NCI-H128 (cell line): Measurements from ENCODE around the gene GAGE1.
"Not testable (repeated sequence)": the region's sequence is repeated elsewhere in the genome, so short reads cannot be mapped to it uniquely, and the experiment has no call there.

Source experiments
- DNase-seq: peaks from one replicate; lab custom pipeline; 2025; ENCODE audit not compliant: unreplicated experiment; lab: John Stamatoyannopoulos, UW

The GAGE1 gene, protein sequence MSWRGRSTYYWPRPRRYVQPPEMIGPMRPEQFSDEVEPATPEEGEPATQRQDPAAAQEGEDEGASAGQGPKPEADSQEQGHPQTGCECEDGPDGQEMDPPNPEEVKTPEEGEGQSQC

GRCh38 chrX:49598720-49599119 is at the start of gene GAGE1:
TSS of gene GAGE1 (plus strand) at chrX:49599020. CDS start at chrX:49600175, 1,155 bp downstream.
- not testable (repeated sequence) for DNase-seq

DNA sequence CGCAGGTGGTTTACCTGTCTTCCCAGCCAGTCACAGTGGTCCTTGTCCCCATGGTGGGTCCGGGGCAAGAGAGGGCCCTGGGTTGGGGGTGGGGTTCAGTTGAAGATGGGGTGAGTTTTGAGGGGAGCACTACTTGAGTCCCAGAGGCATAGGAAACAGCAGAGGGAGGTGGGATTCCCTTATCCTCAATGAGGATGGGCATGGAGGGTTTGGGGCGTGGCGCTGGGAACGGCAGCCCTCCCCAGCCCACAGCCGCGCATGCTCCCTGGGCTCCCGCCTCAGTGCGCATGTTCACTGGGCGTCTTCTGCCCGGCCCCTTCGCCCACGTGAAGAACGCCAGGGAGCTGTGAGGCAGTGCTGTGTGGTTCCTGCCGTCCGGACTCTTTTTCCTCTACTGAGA is 47.8 kb upstream of the GAGE1 start, which contains the start of gene GAGE12E:
Gene GAGE12E (plus strand): TSS at position 301 of the 400 bp plus-strand sequence. CDS start 1,155 bp downstream, outside the sequence.
- DNase-seq = not testable (repeated sequence)

DNA sequence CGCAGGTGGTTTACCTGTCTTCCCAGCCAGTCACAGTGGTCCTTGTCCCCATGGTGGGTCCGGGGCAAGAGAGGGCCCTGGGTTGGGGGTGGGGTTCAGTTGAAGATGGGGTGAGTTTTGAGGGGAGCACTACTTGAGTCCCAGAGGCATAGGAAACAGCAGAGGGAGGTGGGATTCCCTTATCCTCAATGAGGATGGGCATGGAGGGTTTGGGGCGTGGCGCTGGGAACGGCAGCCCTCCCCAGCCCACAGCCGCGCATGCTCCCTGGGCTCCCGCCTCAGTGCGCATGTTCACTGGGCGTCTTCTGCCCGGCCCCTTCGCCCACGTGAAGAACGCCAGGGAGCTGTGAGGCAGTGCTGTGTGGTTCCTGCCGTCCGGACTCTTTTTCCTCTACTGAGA is 38.3 kb upstream of the GAGE1 start, which contains the start of gene GAGE12F:
Gene GAGE12F (plus strand): TSS at position 301 of the 400 bp plus-strand sequence. CDS start 1,155 bp downstream, outside the sequence.
- DNase-seq = not testable (repeated sequence)

DNA sequence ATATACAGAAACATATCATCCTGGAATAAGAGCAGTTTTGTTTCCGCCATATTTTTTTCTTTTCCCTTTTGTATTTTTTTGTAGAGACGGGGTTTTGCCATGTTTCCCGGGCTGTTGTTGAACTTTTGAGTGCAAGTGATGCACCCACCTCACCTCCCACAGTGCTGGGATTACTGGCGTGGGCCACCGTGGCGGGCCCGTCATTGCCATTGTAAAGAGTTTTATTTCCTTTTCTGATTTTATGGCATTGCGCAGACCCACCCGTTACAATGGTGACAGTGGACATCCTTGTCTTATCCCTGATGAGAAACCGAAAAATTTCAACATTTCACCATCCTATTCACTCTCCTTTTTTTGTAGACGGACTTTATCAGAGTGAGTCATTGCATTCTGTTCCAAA is 30.1 kb upstream of the GAGE1 start:
- DNase-seq = not testable (repeated sequence)

DNA sequence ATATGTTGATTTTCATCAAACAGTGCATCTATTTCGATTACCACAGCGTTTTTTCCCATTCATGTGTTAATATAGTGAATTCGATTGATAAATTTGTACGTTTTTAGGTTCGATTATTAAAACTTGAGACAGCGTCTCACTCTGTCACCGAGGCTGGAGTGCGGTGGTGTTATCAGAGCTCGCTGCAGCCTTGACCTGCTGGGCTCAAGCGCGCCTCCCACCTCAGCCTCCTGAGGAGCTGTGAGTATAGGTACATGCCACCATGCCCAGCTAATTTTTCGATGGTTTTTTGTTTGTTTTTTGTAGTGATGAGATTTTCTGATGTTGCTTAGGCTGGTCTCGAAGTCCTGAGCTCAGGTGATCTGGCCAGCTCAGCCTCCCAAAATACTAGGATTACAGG is 29.7 kb upstream of the GAGE1 start:
- not testable (repeated sequence) for DNase-seq

DNA sequence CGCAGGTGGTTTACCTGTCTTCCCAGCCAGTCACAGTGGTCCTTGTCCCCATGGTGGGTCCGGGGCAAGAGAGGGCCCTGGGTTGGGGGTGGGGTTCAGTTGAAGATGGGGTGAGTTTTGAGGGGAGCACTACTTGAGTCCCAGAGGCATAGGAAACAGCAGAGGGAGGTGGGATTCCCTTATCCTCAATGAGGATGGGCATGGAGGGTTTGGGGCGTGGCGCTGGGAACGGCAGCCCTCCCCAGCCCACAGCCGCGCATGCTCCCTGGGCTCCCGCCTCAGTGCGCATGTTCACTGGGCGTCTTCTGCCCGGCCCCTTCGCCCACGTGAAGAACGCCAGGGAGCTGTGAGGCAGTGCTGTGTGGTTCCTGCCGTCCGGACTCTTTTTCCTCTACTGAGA is 28.7 kb upstream of the GAGE1 start, which contains the start of gene GAGE12G:
Gene GAGE12G (plus strand): TSS at position 301 of the 400 bp plus-strand sequence. CDS start 1,155 bp downstream, outside the sequence.
- DNase-seq = not testable (repeated sequence)

DNA sequence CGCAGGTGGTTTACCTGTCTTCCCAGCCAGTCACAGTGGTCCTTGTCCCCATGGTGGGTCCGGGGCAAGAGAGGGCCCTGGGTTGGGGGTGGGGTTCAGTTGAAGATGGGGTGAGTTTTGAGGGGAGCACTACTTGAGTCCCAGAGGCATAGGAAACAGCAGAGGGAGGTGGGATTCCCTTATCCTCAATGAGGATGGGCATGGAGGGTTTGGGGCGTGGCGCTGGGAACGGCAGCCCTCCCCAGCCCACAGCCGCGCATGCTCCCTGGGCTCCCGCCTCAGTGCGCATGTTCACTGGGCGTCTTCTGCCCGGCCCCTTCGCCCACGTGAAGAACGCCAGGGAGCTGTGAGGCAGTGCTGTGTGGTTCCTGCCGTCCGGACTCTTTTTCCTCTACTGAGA is 19.2 kb upstream of the GAGE1 start, which contains the start of gene GAGE12H:
Gene GAGE12H (plus strand): TSS at position 301 of the 400 bp plus-strand sequence. CDS start 1,155 bp downstream, outside the sequence.
- DNase-seq = not testable (repeated sequence)

- not testable (repeated sequence) for DNase-seq
Observed at GRCh38 chrX:49589196-49589595, 9.6 kb upstream of the GAGE1 start, which contains the start of gene GAGE2A. TSS of gene GAGE2A (plus strand) at chrX:49589496. CDS start at chrX:49590651, 1,155 bp downstream.

GRCh38 chrX:49589769-49590478 is 8.9 kb upstream of the GAGE1 start:
- not testable (repeated sequence) for DNase-seq

DNA sequence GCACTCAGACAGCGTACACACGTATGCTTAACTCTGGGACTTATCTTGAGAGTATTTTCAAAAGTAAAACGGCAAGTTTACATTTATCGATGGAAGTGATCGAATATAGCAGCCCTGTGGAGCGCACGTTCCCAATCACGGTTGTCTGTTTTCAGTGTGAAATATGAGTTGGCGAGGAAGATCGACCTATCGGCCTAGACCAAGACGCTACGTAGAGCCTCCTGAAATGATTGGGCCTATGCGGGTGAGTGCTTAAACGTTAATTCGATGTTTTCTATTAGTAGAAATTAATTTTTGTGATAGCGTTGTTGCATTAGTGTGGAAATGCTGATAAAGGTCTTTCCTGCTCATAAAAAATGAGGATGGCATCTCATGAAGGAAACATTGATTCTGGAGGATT is 8.3 kb upstream of the GAGE1 start:
- DNase-seq = not testable (repeated sequence)

- DNase-seq = no peak
Observed at GRCh38 chrX:49610718-49611310, 12.0 kb downstream of the GAGE1 start.

- DNase-seq = no peak
Observed at GRCh38 chrX:49618574-49618973, 19.8 kb downstream of the GAGE1 start.

- no peak for DNase-seq
Observed at GRCh38 chrX:49627086-49627777, 28.4 kb downstream of the GAGE1 start.

DNA sequence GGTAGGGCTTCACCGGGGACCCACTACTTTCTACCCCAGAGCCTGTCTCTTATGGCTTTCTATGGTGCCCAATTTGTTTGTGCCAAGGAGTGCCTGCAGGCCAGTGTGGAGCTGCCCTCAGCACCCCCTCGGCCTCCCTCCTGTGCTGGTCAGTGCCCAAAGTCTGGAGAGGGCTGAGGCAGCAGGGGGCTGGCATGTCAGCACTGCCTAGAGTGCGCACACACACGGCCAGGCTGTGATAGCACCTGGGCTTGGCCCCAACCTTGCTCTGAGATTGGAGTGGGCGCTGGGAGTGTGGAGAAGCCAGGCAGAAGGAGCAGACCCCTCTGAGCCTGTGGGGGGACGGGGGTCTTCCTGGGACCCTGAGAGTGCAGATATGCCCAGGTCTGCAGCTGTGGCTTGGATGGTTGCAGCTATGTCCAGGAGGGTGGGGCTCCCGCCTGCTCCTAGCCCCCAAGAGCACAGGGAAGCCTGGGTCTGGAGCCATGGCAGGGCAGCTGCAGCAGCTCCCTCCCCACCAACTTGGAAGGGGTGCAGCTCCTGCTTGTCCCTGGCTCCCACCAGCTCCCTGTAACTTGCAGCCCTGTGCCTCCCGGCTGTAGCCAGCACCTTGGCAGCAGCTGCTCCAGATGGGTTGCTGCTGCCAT is 46.3 kb downstream of the GAGE1 start:
- DNase-seq = no peak

GRCh38 chrX:49656533-49656932 is 57.7 kb downstream of the GAGE1 start:
- no peak for DNase-seq
